Pancreas (tissue), 10 donors: ENCODE results near the gene SLC22A31. TPM values are rescaled to one million over a fixed set of nuclear protein-coding genes. Genes with fewer than 3 reads are reported as not detected.
"Not testable (repeated sequence)": the region's sequence is repeated elsewhere in the genome, so short reads cannot be mapped to it uniquely, and the experiment has no call there.

Source experiments
- ATAC-seq, 4 donors: fragments of 200-7000 bp; cut with Tn5 transposase; one replicate each; pipeline versions ENCODE4 v1.8.0 to v1.9.1; 2020; ENCODE audit warnings: mild to moderate bottlenecking in 4 of 4, moderate library complexity in 4 of 4
- DNase-seq, 6 donors: peaks; one replicate each; pipeline ENCODE4 v3.0.0-alpha.2; 2020
- FAIRE-seq: peaks from 2 replicates; lab custom pipeline; 2012; peaks lifted over from hg19 to GRCh38; lab: Jason Lieb, UNC
- H3K27ac ChIP-seq, 4 donors: fragments of 200-600 bp; sonication (generic); 1 replicate in 3 of 4; 2 replicates in 1 of 4; pipeline versions ENCODE4 v1.5.0 to v1.8.0; 2020
- H3K27me3 ChIP-seq, 4 donors: fragments of 200-600 bp; one replicate each; pipeline ENCODE4 v1.8.0; 2021
- H3K36me3 ChIP-seq, 3 donors: fragments of 200-600 bp; sonication (generic) in 1 of 3; one replicate each; pipeline versions ENCODE4 v1.5.0 to v1.8.0; 2020 to 2021
- H3K4me1 ChIP-seq, 3 donors: fragments of 200-600 bp; one replicate each; pipeline ENCODE4 v1.8.0; 2021
- H3K4me3 ChIP-seq, 4 donors: fragments of 200-600 bp; sonication (generic) in 2 of 4; one replicate each; pipeline versions ENCODE4 v1.5.0 to v1.8.0; 2020 to 2021
- H3K9me3 ChIP-seq, 4 donors: fragments of 200-600 bp; one replicate each; pipeline ENCODE4 v1.8.0; 2021
- CTCF ChIP-seq, 4 donors: fragments of 200-600 bp; sonication (generic) in 3 of 4; IDR thresholded peaks; one replicate each; pipeline versions ENCODE4 v1.5.0 to v1.8.0; 2021; ENCODE audit warnings: antibody characterized with exemption in 4 of 4
- WGBS, 2 donors: extraction: QIAGEN DNeasy Blood & Tissue Kit; methylation state at CpG; one replicate each; pipeline ENCODE4 v1.1.7; 2013; 5-methylcytosine and 5-hydroxymethylcytosine counted together
- intact Hi-C, 3 donors: fragments of 100-400 bp; cut with DNase I; formaldehyde crosslinking; loops; one replicate each; pipeline versions ENCODE4 v1.11.1 to v1.14.2; 2022
- polyA plus RNA-seq, 2 donors: library from polyadenylated mRNA; stranded (reverse); fragments of 200-250 nt; gene quantifications; one replicate each; pipeline ENCODE4 v1.2.3, GENCODE V29; 2013
- total RNA-seq, 6 donors: library from RNA; stranded (reverse); fragmentation: NEBNext Ultra II Directional in 4 of 6; extraction: Animal tissue kit (Norgen Biotek cat#: 25700) in 4 of 6; gene quantifications; one replicate each; pipeline versions ENCODE4 v1.2.1 to v1.2.4, GENCODE V29; 2021 to 2023
- donor health status: healthy with polysubstance abuse.
- donor health status: DM: no; HTN: no; CAD: no; lungs with moderate emphysema.
- donor health status: DM: no; HTN: no; CAD: no.
- donor health status: control.
- donor health status: control.
- donor health status: Bipolar disorder and iron deficiency.
- donor health status: DM: yes; HTN: yes; CAD: no.
- donor health status: DM: no; HTN: no; CAD: no.
- donor health status: DM: no; HTN: no; CAD: no.
- donor health status: DM: yes; HTN: yes; CAD: no.

SLC22A31 gene
- total and polyA plus RNA-seq, 8 donors = 0.37 to 131 (median 39.0) TPM

GRCh38 chr16:89194340-89195311 lies 5.7 kb downstream of the SLC22A31 start:
- no peak for ATAC-seq
- no peak for TF ChIP-seq CTCF (IDR thresholded peaks at IDR 0.05)
- peaks cover 0 to 4% (median 0%) of the 10 kb centered on the region in 3 donors for H3K4me1 ChIP-seq
- H3K4me3 ChIP-seq = no peak overlapping the region
- no peak overlapping the region for H3K27ac ChIP-seq
- peak in 5 of 6 donors; percentile 17 to 79 (median 39) for DNase-seq
- no peaks in the 10 kb centered on the region for H3K27me3 ChIP-seq
- H3K36me3 ChIP-seq = no peaks in the 10 kb centered on the region
- FAIRE-seq = no peak
- 85 to 90% methylated on average over 45 of the region's 45 CpGs for WGBS, 2 donors
- H3K9me3 ChIP-seq = no peaks in the 10 kb centered on the region
- intact Hi-C loops = no loop called here

- intact Hi-C loops = no loop called here
- Histone ChIP-seq H3K4me3 (no peak overlapping the region), H3K27me3 (no peaks in the 10 kb centered on the region), H3K4me1 (peaks cover 0 to 4% (median 0%) of the 10 kb centered on the region in 3 donors), H3K9me3 (no peaks in the 10 kb centered on the region), H3K27ac (no peak overlapping the region), H3K36me3 (no peaks in the 10 kb centered on the region)
- peak in 2 of 4 donors; percentile 2 to 3 for ATAC-seq
- no peak for FAIRE-seq
- 66 to 73% methylated on average over 38 of the region's 38 CpGs for WGBS, 2 donors
- DNase-seq = peak in 5 of 6 donors; percentile 27 to 86 (median 59)
- TF ChIP-seq CTCF (IDR thresholded peaks at IDR 0.05) = no peak
These were observed 6.6 kb downstream of the SLC22A31 start for GRCh38 chr16:89193576-89194293.

- FAIRE-seq (no peak), DNase-seq (peak; percentile 61 to 93 (median 84)), ATAC-seq (peak in 3 of 4 donors; percentile 54 to 85 (median 75))
- no peaks in the 10 kb centered on the region for H3K27me3 ChIP-seq
- intact Hi-C loops = no loop called here
- no peak for TF ChIP-seq CTCF (IDR thresholded peaks at IDR 0.05)
- no peak overlapping the region for H3K4me3 ChIP-seq
- H3K36me3 ChIP-seq = no peaks in the 10 kb centered on the region
- H3K27ac ChIP-seq = no peak overlapping the region
- WGBS, 2 donors = 11 to 20% methylated on average over 38 to 39 of the region's 39 CpGs
- peaks cover 0 to 4% (median 0%) of the 10 kb centered on the region in 3 donors for H3K4me1 ChIP-seq
- H3K9me3 ChIP-seq = no peaks in the 10 kb centered on the region
These were observed 7.3 kb downstream of the SLC22A31 start for GRCh38 chr16:89192956-89193575.

GRCh38 chr16:89192186-89192955 lies 8.0 kb downstream of the SLC22A31 start:
- FAIRE-seq = not testable (repeated sequence)
- 2 to 6% methylated on average over 37 to 63 of the region's 63 CpGs for WGBS, 2 donors

More at GRCh38 chr16:89192186-89192955, 8.0 kb downstream of the SLC22A31 start:
- ATAC-seq (peak; percentile 24 to 50 (median 38)), DNase-seq (peak; percentile 63 to 94 (median 86))
- H3K4me1 ChIP-seq, H3K27me3 ChIP-seq, H3K27ac ChIP-seq, H3K9me3 ChIP-seq, H3K36me3 ChIP-seq, intact Hi-C loops: not testable (repeated sequence)
- peak overlapping the region; percentile 18 to 48 (median 24) for H3K4me3 ChIP-seq
